OCI-LY3 (cell line): ENCODE data around the gene SPSB3.

Experiments used
- H2AFZ ChIP-seq: fragments of 200-600, 300-600 bp; shearing (Covaris generic); 2 replicates; pipeline ENCODE4 v1.6.0; 2014; ENCODE audit warnings: antibody characterized with exemption, low read depth, low read length
- H3K27ac ChIP-seq: fragments of 200-600, 300-600 bp; sonication (generic); 2 replicates; pipeline ENCODE4 v1.5.1; 2014; ENCODE audit warnings: mild to moderate bottlenecking, low read length, moderate library complexity, mixed read lengths
- H3K27me3 ChIP-seq: fragments of 200-600, 300-600 bp; sonication (generic); 2 replicates; pipeline ENCODE4 v1.6.1; 2014; ENCODE audit warnings: low read depth, low read length, mixed read lengths
- H3K36me3 ChIP-seq: fragments of 200-600, 300-600 bp; sonication (generic); replicated peaks from 2 replicates; pipeline ENCODE3; 2014; ENCODE audit warnings: low read depth, low read length, mixed read lengths
- H3K4me1 ChIP-seq: fragments of 300-600, 200-600 bp; sonication (generic); 2 replicates; pipeline ENCODE4 v1.6.1; 2014; ENCODE audit warnings: low read length, mixed read lengths
- H3K4me2 ChIP-seq: fragments of 200-600, 300-600 bp; sonication (generic); 2 replicates; pipeline ENCODE4 v1.6.1; 2014; ENCODE audit warnings: low read length, mixed read lengths
- H3K4me3 ChIP-seq: fragments of 300-600, 200-600 bp; sonication (generic); 2 replicates; pipeline ENCODE4 v1.5.1; 2014; ENCODE audit warnings: antibody characterized with exemption, mild to moderate bottlenecking, low read length, moderate library complexity
- H3K79me2 ChIP-seq: fragments of 300-600, 200-600 bp; shearing (Covaris generic); 2 replicates; pipeline ENCODE4 v1.6.1; 2014; ENCODE audit warnings: mild to moderate bottlenecking, low read length, mixed read lengths
- H3K9ac ChIP-seq: fragments of 300-600, 200-600 bp; shearing (Covaris generic); 2 replicates; pipeline ENCODE4 v1.6.0; 2014; ENCODE audit warnings: mild to moderate bottlenecking, low read length, moderate library complexity
- H3K9me3 ChIP-seq: fragments of 200-600, 300-600 bp; shearing (Covaris generic); 2 replicates; pipeline ENCODE4 v1.6.1; 2014; ENCODE audit warnings: low read length, mixed read lengths; ENCODE audit not compliant: insufficient read depth
- H4K20me1 ChIP-seq: fragments of 200-600, 300-600 bp; sonication (generic); 2 replicates; pipeline ENCODE4 v1.6.1; 2016; ENCODE audit warnings: low read length, mixed read lengths; ENCODE audit not compliant: insufficient read depth
- EZH2phosphoT487 ChIP-seq: fragments of 200-600 bp; shearing (Covaris generic); IDR thresholded peaks from 2 replicates; pipeline ENCODE4 v1.6.1; 2018; ENCODE audit warnings: antibody characterized with exemption, mixed run types, low read depth
- TF ChIP-seq, protein P1 (sequence below): fragments of 200-600, 300-600 bp; sonication (generic); IDR thresholded peaks from 2 replicates; pipeline ENCODE4 v1.5.1; 2014; ENCODE audit warnings: antibody characterized with exemption, low read length, low read depth

The SPSB3 gene

GRCh38 chr16:1762196-1762878 lies 20.0 kb downstream of the SPSB3 start:
- no peaks in the 10 kb centered on the region for H3K79me2 ChIP-seq
- H3K4me2 ChIP-seq = no peak overlapping the region
- H3K27me3 ChIP-seq = no peaks in the 10 kb centered on the region
- no peak overlapping the region for H3K27ac ChIP-seq
- no peak overlapping the region for H2AFZ ChIP-seq
- H3K9me3 ChIP-seq = no peaks in the 10 kb centered on the region
- TF ChIP-seq, protein P1, sequence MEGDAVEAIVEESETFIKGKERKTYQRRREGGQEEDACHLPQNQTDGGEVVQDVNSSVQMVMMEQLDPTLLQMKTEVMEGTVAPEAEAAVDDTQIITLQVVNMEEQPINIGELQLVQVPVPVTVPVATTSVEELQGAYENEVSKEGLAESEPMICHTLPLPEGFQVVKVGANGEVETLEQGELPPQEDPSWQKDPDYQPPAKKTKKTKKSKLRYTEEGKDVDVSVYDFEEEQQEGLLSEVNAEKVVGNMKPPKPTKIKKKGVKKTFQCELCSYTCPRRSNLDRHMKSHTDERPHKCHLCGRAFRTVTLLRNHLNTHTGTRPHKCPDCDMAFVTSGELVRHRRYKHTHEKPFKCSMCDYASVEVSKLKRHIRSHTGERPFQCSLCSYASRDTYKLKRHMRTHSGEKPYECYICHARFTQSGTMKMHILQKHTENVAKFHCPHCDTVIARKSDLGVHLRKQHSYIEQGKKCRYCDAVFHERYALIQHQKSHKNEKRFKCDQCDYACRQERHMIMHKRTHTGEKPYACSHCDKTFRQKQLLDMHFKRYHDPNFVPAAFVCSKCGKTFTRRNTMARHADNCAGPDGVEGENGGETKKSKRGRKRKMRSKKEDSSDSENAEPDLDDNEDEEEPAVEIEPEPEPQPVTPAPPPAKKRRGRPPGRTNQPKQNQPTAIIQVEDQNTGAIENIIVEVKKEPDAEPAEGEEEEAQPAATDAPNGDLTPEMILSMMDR = no peak
- no peak for TF ChIP-seq EZH2phosphoT487
- no peak overlapping the region for H3K9ac ChIP-seq
- H3K36me3 ChIP-seq = peaks cover 2% of the 10 kb centered on the region
- H3K4me1 ChIP-seq = no peaks in the 10 kb centered on the region
- no peak overlapping the region for H3K4me3 ChIP-seq
- no peaks in the 10 kb centered on the region for H4K20me1 ChIP-seq

DNA sequence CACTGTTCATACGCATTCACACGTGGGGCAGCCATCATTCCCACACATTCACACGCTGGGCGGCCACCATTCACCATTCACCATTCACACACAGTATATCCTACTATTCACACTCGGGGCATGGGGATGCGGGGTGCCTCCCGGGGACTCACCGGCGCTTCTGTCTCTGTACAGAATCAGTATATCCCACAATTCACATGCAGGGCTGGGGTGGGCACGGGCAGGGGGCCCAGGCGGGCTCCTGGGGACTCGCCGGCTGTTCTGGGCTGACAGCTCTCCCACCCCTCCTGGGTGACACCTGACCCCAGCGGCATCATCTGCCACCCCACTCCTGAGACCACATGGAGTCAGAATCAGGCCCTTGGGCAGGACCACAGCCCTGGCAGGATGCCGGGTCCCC lies 20.6 kb downstream of the SPSB3 start:
- Histone ChIP-seq H3K4me3 (no peak overlapping the region), H4K20me1 (no peaks in the 10 kb centered on the region), H2AFZ (no peak overlapping the region), H3K79me2 (no peaks in the 10 kb centered on the region), H3K4me1 (no peaks in the 10 kb centered on the region), H3K36me3 (peaks cover 2% of the 10 kb centered on the region), H3K27me3 (no peaks in the 10 kb centered on the region), H3K9me3 (no peaks in the 10 kb centered on the region), H3K9ac (no peak overlapping the region), H3K27ac (no peak overlapping the region), H3K4me2 (no peak overlapping the region)
- TF ChIP-seq, protein P1 = no peak
- no peak for TF ChIP-seq EZH2phosphoT487

GRCh38 chr16:1760911-1761310 lies 21.5 kb downstream of the SPSB3 start:
- H3K4me3 ChIP-seq = no peak overlapping the region
- no peak overlapping the region for H3K4me2 ChIP-seq
- no peaks in the 10 kb centered on the region for H3K4me1 ChIP-seq
- no peak overlapping the region for H2AFZ ChIP-seq
- H3K79me2 ChIP-seq = no peaks in the 10 kb centered on the region
- H3K9me3 ChIP-seq = no peaks in the 10 kb centered on the region
- H3K36me3 ChIP-seq = peaks cover 2% of the 10 kb centered on the region
- H3K27ac ChIP-seq = no peak overlapping the region
- H3K9ac ChIP-seq = no peak overlapping the region
- H3K27me3 ChIP-seq = no peaks in the 10 kb centered on the region
- TF ChIP-seq, protein P1 = no peak
- TF ChIP-seq EZH2phosphoT487 = no peak
- H4K20me1 ChIP-seq = no peaks in the 10 kb centered on the region

GRCh38 chr16:1759511-1759910 lies 22.9 kb downstream of the SPSB3 start:
- TF ChIP-seq, protein P1 = no peak
- TF ChIP-seq EZH2phosphoT487 = no peak
- Histone ChIP-seq H3K4me2 (no peak overlapping the region), H3K9me3 (no peaks in the 10 kb centered on the region), H3K9ac (no peak overlapping the region), H3K4me1 (no peaks in the 10 kb centered on the region), H4K20me1 (no peaks in the 10 kb centered on the region), H2AFZ (no peak overlapping the region), H3K27me3 (no peaks in the 10 kb centered on the region), H3K4me3 (no peak overlapping the region), H3K79me2 (no peaks in the 10 kb centered on the region), H3K36me3 (no peaks in the 10 kb centered on the region), H3K27ac (no peak overlapping the region)
